Stimulated activated naive CD4-positive, alpha-beta T cell treated with Interleukin-2 at 50 U/mL for 16 hours (primary cell): ENCODE results near the gene SCN1B.
"Not testable (repeated sequence)": the region's sequence is repeated elsewhere in the genome, so short reads cannot be mapped to it uniquely, and the experiment has no call there.

ENCODE experiments used
- DNase-seq: peaks from one replicate; lab custom pipeline; 2025; lab: John Stamatoyannopoulos, UW

SCN1B gene

DNA sequence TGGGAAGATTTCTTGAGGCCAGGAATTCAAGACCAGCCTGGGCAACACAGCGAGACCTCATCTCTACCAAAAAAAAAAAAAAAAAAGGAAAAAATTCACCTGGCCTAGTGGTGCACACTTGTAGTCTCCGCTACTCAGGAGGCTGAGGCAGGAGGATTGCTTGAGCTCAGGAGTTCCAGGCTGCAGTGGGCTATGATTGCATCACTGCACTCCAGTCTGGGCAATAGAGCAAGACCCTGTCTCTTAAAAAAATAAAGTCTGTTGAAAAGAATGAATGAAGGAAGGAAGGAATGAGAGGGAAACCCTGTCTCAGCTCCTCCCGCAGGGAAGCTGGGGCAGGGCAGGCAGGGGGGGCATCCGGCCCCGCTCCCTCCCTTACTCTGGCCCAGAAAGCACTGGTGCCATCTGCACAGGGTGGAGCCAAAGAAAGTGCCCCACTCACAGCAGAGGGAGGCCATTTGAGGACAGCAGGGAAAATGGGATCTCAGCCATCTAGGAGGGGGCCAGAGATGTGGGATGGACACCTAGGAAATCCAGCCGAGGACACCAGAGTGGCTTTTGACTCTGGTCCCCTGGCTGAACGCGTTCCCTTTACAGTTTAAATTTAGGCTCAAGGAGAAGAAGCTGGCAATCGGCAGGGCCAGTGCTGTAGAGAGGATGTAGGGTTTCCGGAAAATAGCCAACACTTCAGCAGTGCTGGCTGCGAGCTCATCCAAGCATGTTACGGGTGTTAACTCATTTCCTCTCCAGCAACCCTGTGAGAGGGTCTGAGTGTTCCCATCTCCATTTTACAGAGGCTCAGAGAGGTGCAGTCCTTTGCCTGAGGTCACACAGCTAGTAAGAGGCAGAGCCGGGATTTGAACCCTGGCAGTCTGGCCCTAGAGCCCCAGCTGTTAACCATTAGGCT, 7.7 kb downstream of the SCN1B start:
- no peak for DNase-seq

DNA sequence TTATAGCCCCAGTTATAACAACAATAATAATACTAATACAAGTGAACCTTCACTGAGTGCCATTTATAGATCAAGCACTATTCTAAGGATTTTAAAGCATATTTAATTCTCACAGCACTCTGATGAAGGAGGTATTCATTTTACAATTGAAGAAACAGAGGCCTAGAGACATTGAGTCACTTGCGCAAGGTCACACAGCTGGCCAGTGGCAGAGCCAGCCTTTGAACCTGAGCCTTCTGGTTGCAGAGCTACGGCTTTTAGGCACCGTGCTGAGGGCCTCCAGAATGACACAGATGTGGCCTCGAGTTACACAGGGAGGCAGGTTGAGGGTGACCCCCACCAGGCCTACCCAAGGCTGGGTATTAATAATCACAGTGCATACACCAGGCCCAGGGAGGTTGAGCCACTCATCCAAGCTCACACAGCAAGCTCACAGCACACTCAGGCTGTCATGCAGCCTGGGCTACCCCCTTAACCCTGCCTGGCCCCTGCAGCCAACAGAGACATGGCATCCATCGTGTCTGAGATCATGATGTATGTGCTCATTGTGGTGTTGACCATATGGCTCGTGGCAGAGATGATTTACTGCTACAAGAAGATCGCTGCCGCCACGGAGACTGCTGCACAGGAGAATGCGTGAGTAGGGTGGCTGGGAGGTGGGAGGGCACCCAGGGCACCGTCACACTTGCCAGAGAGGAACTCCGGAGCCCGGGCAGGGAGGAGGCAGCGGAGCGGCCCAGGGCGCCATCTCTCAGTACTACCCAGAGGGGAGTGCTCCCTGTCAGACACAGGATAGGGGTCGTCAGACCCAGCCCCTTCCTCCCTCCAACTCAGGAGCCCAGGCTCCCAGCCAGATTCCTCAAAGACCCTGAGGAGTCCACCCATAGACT, 8.6 kb downstream of the SCN1B start:
- no peak for DNase-seq

DNA sequence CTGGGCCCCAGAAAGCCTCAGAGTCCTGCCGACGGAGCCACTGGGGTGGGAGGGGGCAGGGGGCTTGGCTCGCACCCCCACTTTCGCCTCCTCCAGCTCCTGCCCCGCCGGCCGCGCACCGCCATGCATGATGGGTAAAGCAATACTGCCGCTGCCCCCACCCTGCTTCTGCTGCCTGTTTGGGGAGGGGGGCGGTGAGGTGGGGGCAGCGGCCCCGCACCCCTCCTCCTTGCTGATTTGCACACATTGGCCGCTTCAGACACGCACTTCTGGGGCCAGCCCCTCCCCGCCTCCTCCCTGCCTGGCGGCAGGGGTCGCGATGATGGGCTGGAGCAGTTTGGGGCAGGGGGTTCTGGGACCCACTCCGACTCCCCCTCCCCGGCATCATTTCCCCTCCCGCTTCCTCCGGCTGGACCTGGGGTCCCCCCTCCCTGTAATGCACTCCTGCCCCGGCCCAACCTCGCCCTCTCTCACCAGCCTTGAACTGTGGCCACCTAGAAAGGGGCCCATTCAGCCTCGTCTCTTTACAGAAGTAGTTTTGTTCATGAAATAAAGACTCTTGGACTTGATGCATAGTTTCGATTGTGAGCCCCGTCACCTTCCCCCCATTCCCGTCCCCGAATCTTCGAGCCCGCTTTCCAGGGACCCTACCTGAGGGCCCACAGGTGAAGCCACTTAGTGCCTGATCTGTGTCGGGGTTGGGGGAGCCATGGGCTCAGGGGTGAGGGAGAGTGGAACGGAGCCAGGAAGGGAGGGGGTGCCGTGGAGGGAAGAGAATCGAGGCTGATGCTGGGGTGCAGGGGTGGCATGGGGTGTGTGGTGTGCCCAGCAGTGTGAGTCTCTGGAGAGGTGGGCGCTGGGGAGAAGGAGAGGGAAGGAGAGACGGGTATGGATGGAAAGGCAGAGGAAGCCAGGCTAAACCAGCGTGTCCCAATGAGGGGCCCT, 9.9 kb downstream of the SCN1B start:
- DNase-seq, result no peak

DNA sequence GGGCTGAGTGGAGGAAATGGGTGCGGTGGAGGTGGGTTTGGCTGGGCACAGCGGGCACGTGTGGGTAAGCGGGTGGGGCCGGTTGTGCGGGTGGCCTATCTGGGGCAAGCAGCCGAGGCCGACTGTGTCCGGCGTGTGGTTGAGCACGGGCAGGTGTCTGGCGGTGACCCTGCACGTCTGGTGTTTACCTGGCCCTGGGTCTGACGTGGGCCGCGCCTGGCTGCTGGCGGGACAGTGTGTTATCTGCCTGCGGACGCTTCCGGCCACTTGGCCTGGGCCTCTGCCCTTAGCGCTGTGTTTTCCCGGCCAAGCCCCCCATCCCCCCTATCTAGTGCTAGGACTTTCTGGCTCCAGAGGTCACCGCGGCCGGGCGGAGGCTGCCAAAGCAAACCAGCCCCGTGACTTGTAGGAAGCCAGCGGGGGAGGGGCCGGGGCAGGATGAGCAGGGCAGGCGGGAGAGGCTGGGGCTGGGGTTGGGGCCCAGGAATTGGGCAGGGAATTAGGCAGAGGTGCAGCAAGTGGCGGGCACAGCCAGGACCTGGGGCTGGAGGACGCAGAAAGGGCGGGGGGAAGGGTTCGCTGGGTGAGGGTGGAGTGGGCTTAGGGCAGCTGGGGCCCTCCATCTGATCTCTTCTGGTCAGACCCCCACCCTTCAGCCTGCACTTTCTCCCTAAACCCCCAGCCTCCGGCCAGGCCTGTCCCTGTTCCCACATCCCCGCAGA, 10.7 kb downstream of the SCN1B start:
- peak; percentile 14 for DNase-seq

DNA sequence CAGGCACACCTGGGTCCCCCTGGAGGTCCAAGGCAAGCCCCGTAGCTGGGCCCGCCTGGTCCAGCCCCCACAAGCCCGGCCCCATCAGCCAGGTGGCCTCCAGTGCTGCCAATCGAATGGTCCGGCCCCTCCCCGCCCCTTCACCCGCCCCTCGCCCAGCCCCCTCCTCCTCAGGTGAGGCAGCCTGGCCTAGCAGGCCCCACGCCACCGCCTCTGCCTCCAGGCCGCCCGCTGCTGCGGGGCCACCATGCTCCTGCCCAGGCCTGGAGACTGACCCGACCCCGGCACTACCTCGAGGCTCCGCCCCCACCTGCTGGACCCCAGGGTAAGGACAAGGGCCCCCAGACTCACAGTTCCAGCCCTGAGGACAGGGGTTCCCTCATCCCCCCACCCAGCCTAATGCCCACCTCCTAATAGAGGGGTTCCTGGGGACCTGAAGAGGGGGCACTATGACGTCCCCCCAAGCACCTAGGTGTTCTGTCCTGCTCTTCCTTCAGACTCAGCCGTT, 11.3 kb downstream of the SCN1B start, which contains the start of gene HPN:
Gene HPN (plus strand): TSS at position 174 of the 508 bp plus-strand sequence. CDS start 786 bp downstream, outside the sequence.
- no peak for DNase-seq

DNA sequence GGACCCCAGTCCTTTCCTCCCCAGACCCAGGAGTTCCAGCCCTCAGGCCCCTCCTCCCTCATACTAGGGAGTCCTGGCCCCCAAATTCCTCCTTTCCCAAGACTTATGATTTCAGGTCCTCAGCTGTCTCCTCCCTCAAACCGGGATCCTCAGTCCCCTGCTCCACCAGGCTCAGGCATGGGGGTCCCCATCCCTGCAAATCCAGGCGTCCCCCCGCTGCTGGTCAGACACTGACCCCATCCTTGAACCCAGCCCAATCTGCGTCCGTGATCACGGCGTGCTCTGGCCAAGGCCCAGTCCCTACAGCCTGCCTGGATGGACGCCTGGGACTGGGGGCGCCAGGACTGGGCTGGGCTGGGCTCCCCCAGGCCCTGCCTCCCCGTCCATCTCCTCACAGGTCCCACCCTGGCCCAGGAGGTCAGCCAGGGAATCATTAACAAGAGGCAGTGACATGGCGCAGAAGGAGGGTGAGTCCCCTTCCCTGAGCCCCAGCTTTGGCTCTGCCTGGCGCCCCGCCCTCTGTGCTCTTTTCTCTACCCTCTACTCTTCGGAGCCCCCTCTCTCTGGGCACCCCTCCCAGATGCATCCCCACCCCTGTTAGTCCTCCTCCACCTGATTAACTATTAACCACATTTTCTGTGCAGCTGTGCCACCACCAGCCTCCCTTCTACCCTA, 11.9 kb downstream of the SCN1B start:
- DNase-seq, result no peak

DNA sequence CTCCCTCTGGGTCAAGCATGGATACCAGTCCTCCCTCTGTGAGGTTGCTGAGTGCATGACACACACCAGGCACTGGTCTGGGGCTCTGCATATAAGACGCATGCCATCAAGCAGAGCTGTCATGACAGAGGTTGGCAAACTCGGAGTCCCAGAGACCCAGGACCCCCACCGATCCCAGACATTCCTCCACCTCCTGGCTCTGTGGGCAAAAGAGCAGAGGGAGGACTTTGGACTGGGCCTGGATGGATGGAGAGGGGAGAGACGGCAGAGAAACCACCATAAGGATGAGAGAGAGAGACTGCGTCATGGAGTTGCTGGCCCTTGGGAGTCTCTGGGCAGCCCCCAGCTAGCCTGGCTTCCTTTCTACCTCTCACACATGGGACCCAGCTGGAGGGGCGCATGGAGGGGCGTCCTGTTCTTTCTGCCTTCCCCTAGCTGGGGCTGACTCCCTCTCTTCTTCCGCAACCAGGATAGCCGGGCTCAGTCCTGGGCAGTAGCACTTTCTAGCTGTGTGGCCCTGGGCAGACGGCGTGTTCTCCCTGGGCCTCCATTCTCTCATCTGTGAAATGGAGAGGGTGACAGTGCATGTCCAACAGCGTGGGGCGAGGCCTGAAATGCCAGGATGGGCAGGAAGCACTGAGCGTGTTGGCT, 12.8 kb downstream of the SCN1B start:
- no peak for DNase-seq

DNA sequence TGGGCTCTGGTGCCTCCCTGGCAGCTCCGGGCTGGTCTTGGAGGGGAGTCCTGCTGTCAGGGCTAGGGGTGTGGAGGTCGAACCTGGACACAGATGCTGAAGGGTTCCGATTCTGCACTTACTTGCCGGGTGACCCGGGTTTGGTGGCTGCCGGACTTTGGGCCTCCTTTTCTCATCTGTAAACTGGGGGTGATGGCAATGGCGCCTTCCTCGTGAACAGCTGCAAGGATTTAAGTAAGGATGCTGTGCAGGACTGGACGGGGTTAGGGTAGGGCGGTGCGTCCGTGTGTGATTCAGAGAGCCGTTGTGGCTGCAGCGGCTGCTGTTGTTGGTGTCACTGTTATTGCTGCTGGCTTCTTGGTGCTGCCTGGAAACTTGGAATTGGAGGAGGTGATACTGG, 13.6 kb downstream of the SCN1B start:
- no peak for DNase-seq

DNA sequence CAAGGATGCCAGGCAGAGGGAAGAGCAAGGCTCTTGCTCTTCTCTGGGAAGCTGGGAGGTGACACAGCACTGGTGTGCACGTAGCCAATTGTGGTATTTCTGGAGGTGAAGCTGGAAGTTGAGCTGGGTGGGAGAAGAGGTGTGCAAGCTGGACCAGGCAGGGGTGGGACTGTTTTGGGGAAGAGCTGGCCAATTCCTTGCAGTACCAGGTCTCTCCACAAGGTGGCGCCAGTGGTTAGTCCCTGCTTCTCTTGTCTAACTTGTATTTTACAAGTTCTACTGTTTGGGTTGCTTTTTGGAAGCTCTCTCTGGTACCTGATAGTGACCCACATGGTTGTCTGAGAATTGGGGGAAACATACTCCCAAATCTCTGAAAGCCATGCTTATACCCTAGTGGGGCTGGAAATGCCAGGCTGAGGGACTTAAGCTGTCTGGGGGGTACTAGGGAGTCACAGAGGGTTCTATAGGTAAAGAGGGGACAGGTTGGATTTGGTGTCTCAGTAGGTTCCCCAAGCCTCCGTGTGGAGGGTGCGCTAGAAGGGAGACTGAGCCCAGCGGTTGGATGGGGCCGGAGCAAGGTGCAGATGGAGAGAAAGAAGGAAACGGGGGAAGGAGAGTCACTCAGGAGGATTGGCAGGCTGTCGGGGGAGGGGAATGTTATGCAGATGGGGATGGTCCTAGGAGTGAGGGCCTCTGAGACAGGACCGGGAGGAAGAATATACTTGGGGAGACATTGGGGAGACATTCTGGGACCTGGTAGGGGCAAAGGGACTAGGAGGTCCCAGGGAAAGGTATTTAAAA, 14.2 kb downstream of the SCN1B start:
- peak; percentile 47 for DNase-seq

DNA sequence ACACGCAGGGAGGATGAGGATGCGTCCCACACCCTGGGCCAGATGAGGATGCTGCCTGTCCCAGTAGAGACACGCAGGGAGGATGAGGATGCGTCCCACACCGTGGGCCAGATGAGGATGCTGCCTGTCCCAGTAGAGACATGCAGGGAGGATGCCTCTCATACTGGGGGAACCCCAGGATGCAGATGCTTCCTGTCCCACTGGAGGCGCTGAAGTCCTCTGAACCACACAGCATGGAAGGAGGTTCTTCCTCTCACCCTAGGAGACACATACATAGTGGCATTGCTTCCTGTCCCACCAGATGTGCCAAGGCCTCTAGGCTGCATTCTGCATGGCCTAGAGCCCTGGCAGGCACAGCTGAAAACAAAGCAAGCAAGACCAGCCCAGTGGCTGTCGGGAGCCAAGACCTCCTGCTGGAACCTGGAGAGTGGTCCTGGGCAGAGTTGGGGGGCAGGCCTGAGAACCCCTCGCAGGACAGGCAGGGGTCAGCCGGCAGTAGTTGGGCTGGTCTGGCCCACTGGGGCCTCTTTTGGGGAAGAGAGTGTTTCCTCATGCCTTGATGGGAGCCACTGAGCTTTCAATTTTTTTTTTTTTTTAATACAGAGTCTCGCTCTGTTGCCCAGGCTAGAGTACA, 15.5 kb downstream of the SCN1B start:
- no peak for DNase-seq

DNA sequence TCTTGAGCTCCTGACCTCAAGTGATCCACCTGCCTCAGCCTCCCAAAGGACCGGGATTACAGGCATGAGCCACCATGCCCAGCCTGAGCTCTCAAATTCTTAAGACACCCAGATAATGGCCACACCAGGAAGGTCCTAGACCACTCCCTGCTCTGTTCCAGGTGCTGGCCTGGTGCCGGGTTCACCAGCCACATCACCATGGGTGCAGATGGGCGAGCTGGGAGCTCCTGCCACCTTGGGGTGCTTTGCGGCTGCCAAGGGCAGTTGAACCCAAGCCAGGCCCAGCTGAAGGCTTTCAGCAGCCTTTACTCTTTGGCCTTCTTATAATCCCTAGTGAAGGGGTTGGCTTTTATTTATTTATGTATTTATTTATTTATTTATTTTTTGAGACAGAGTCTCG, 16.2 kb downstream of the SCN1B start:
- DNase-seq, result no peak

DNA sequence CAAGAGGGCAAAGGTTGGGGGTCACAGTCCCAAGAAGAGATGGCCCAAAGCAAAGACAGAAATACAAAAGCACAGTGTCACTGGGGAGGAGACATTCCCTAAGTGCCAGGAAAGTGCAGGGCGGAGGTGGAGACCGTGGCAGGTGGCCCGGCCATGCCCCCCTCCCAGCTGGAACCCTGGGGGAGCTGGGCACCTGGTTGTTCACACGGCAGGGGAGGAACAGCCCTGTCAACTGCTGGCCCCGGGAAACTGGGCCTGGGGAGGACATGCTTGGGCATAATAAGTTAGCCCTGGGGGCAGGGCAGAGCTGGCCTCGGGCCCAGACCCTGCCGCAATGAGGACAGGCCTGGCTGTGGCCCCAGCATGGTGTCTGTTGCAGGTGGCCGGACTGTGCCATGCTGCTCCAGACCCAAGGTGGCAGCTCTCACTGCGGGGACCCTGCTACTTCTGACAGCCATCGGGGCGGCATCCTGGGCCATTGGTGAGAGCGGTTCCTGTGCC, 18.7 kb downstream of the SCN1B start:
- no peak for DNase-seq

DNA sequence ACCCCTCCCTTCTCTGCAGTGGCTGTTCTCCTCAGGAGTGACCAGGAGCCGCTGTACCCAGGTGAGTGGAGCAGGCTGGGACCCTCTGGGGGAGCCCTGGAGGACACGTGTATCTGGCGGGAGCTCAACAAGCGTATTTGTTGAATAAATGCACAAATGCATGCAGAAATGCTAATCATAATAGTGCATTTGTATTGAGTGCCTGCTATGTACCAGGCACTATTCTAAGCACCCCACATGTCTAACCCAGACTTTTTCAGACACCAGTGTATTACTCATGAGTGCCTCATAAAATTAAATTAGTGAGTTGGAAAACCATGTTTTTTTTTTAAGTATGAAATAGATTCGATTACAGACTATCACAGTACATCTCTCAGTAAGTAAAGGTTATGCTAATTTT, 19.2 kb downstream of the SCN1B start:
- DNase-seq, result no peak

DNA sequence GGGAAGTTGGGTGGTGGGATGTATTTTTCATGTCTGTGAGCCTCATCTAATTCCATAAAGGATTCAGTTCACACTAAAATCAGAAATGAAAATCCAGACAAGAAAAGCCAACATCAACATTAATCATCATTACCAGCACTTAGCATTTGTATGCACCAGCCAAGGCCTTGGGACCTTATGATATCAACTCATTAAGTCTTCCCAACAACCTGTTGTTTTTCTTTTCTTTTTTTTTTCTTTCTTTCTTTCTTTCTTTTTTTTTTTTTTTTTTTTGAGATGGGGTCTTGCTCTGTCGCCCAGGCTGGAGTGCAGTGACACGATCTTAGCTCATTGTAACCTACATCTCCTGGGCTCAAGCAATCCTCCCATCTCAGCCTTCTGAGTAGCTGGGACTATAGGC, 20.4 kb downstream of the SCN1B start:
- not testable (repeated sequence) for DNase-seq

DNA sequence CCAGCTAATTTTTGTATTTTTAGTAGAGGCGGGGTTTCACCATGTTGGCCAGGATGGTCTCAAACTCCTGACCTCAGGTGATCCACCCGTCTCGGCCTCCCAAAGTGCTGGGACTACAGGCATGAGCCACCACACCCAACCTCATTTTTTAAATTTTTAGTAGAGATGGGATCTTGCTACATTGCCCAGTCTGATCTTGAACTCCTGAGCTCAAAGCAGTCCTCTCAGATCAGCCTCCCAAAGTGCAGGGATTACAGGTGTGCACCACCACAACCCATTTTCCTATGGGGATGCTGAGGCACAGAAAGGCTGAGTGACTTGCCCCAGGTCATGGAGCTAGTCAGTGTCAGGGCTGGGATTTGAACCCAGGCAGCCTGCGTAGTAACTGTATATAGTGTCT, 21.0 kb downstream of the SCN1B start:
- not testable (repeated sequence) for DNase-seq

DNA sequence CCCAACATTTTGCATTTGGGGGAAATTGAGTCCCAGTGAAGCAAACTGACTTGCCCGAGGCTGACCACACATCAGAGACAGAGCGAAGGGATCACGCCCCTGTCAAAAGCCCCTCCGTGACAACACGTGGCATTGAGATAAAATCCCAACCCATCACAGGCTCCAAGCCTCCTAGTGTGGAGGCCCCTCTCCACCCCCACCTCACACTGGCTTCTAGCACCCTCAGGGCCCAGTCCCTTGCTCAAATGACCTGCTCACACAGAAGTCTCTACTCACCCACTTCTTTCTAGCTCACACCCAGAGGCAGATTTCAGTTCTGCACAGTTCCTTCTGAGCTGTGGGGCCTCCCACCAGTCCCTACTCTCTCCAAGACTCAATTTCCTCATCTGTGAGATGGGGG, 21.5 kb downstream of the SCN1B start:
- DNase-seq, result no peak

DNA sequence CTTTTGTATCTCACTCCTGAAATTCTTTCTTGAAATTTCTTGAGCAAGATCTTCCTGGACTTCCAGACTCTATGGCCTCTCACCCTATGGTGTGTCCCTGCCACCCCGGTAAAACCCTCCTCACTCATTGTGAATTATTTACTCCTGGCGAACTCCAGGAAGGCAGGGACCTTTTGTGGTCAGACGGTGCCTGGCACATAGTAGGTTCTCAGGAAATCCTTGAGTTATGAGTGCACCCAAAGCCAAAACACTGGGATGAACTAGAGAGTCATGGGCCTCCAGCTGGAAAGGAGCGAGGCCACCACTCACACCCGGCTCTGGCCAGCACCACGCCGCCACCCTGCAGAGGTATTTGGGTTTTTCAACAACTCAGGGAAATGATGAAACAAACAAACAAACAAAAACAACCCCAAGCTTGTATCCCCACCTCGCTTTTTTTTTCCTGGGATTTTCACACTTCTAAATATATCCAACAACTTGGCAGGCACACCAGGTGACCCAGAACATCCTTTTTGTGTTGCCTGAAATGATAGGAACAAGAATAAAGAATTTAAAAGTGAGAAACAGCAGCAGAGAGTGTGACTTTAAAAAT, 22.4 kb downstream of the SCN1B start:
- no peak for DNase-seq
